Right lobe of liver (tissue), 6 donors: Measurements from ENCODE around the gene NOX1. TPM values are rescaled to one million over a fixed set of nuclear protein-coding genes. Genes with fewer than 3 reads are reported as not detected.

Source experiments
- ATAC-seq, 4 donors: fragments of 200-7000 bp; cut with Tn5 transposase; one replicate each; pipeline ENCODE4 v1.9.1; 2020; ENCODE audit warnings: mild to moderate bottlenecking in 4 of 4, moderate library complexity in 4 of 4
- DNase-seq, 3 donors: peaks; one replicate each; pipeline ENCODE4 v3.0.0-alpha.2; 2020
- H3K27ac ChIP-seq, 3 donors: fragments of 200-600 bp; one replicate each; pipeline ENCODE4 v1.8.0; 2022
- H3K27me3 ChIP-seq, 2 donors: fragments of 200-600 bp; one replicate each; pipeline ENCODE4 v1.8.0; 2022
- H3K36me3 ChIP-seq, 4 donors: fragments of 200-600 bp; sonication (generic) in 1 of 4; one replicate each; pipeline versions ENCODE4 v1.5.1 to v1.8.0; 2017 to 2022; ENCODE audit warnings: control low read depth in 1 of 4
- H3K4me1 ChIP-seq, 4 donors: fragments of 200-600 bp; sonication (generic) in 1 of 4; one replicate each; pipeline versions ENCODE4 v1.5.1 to v1.8.0; 2017 to 2022; ENCODE audit warnings: control low read depth in 1 of 4
- H3K4me3 ChIP-seq, 3 donors: fragments of 200-600 bp; one replicate each; pipeline ENCODE4 v1.8.0; 2022
- H3K9me3 ChIP-seq, 4 donors: fragments of 200-600 bp; sonication (generic) in 1 of 4; one replicate each; pipeline versions ENCODE4 v1.5.1 to v1.8.0; 2017 to 2022; ENCODE audit warnings: control low read depth in 1 of 4
- POLR2A ChIP-seq: fragments of 450-650 bp; IDR thresholded peaks from one replicate; pipeline ENCODE4 v1.6.1; 2017; ENCODE audit warnings: antibody characterized with exemption, mild to moderate bottlenecking
- WGBS: methylation state at CpG from one replicate; pipeline ENCODE4 v1.1.6; 2018; ENCODE audit warnings: low coverage, low lambda C conversion rate; ENCODE audit not compliant: insufficient coverage; ENCODE audit errors: missing lambda C conversion rate; 5-methylcytosine and 5-hydroxymethylcytosine counted together
- intact Hi-C, 2 donors: fragments of 100-400 bp; cut with DNase I; formaldehyde crosslinking; loops; one replicate each; pipeline versions ENCODE4 v1.11.2 to v1.14.1; 2022
- total RNA-seq, 6 experiments: library from RNA; depleted of rRNA in 2 of 6; stranded (reverse); fragments of >200 nt in 2 of 6; fragmentation: NEBNext Ultra II Directional in 3 of 6; extraction: Animal tissue kit (Norgen Biotek cat#: 25700) in 3 of 6; gene quantifications; one replicate each; pipeline versions ENCODE4 v1.1.0 to v1.2.4, GENCODE V29; 2016 to 2023
- TF ChIP-seq, protein P1 (sequence below), 4 donors: fragments of 200-600 bp in 3 of 4; fragments of 450-650 bp in 1 of 4; IDR thresholded peaks; one replicate each; pipeline versions ENCODE4 v1.5.1 to v1.8.0; 2016 to 2022; ENCODE audit warnings: antibody characterized with exemption in 4 of 4, mild to moderate bottlenecking in 2 of 4
- donor health status: DM: no; HTN: yes; CAD: no.
- donor health status: DM: no; HTN: no; CAD: no.
- donor health status: DM: no; HTN: no; CAD: no.
- donor health status: DM: no; HTN: yes; CAD: no.
- donor health status: DM: no; HTN: yes; CAD: no.

NOX1 gene
- total RNA-seq, 6 experiments from 2014 or later, result not detected

DNA sequence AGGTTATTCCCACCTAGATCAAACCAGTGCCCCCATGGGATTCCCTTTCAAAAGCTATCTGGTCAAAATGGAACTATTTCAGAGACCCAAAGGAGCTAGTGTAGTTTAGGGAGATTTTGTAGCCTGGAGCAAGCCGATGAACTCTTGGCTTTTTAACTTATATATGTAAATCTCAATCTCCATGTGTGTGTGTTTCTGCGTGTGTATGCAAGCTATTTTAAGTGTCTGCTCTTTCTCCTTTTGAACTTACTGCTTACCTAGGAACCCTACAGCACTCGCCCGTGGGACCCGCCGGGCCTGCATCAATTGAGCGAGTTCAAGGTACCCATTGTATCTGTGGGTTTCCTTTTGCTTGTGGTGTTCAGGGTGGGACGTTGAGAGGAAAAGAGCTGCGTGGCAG lies 43.6 kb downstream of the NOX1 start:
- Histone ChIP-seq H3K9me3 (no peaks in the 10 kb centered on the region), H3K4me1 (no peaks in the 10 kb centered on the region), H3K36me3 (peaks cover 0 to 27% (median 0%) of the 10 kb centered on the region in 4 donors), H3K27ac (no peak overlapping the region), H3K27me3 (peaks cover 0 to 4% of the 10 kb centered on the region in 2 donors), H3K4me3 (no peak overlapping the region)
- no peak for DNase-seq
- 82% methylated on average over 9 of the region's 9 CpGs for WGBS
- no peak for TF ChIP-seq POLR2A
- TF ChIP-seq, protein P1, sequence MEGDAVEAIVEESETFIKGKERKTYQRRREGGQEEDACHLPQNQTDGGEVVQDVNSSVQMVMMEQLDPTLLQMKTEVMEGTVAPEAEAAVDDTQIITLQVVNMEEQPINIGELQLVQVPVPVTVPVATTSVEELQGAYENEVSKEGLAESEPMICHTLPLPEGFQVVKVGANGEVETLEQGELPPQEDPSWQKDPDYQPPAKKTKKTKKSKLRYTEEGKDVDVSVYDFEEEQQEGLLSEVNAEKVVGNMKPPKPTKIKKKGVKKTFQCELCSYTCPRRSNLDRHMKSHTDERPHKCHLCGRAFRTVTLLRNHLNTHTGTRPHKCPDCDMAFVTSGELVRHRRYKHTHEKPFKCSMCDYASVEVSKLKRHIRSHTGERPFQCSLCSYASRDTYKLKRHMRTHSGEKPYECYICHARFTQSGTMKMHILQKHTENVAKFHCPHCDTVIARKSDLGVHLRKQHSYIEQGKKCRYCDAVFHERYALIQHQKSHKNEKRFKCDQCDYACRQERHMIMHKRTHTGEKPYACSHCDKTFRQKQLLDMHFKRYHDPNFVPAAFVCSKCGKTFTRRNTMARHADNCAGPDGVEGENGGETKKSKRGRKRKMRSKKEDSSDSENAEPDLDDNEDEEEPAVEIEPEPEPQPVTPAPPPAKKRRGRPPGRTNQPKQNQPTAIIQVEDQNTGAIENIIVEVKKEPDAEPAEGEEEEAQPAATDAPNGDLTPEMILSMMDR (IDR thresholded peaks at IDR 0.05), result no peak
- no peak for ATAC-seq
- intact Hi-C loops, result no loop called here

DNA sequence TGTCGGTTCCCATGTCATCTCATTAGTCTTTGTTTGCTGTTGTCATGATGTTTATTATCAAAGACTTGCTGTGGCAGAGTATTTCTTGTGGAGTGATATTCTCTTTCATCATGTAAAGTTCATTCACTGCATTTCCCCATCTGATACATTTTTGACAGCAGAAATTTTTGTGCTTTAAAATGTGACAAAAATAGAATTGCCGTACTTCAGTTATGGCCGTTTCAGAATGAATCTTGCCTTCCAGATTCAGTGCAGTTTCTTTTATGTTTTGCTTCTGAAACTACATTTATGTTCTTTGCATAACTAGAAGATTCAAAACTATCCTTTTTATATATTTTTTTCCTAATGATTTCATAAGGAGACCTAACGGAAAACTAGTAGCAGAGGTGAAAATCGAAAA lies 44.0 kb downstream of the NOX1 start:
- no peak for DNase-seq
- ATAC-seq, result no peak
- TF ChIP-seq, protein P1 (IDR thresholded peaks at IDR 0.05), result no peak
- no peak for TF ChIP-seq POLR2A
- Histone ChIP-seq H3K27me3 (peaks cover 0 to 4% of the 10 kb centered on the region in 2 donors), H3K4me1 (no peaks in the 10 kb centered on the region), H3K9me3 (no peaks in the 10 kb centered on the region), H3K36me3 (peaks cover 0 to 27% (median 0%) of the 10 kb centered on the region in 4 donors), H3K27ac (no peak overlapping the region), H3K4me3 (no peak overlapping the region)
- 64% methylated on average over 5 of the region's 5 CpGs for WGBS
- intact Hi-C loops, result no loop called here

DNA sequence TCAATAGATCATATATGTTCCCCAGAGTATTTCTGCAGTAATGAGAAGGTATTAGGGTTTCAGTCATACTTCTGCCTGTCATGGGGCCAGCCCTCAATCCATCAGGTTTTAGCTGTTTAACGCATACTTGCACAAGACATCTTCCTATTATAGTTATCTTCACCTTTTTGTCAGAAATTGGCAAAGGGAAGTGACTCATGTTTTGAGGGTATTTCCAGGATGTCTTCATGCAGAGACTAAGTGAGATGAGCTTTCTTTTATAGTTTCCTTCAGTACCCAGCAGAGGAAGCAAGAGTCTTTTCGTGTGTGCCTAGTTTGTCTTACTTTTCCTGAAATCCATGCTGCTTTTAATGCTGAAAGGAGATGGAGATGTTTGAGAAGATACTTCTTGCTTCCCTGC lies 44.4 kb downstream of the NOX1 start:
- Histone ChIP-seq H3K4me1 (no peaks in the 10 kb centered on the region), H3K36me3 (peaks cover 0 to 27% (median 0%) of the 10 kb centered on the region in 4 donors), H3K9me3 (no peaks in the 10 kb centered on the region), H3K27me3 (peaks cover 0 to 4% of the 10 kb centered on the region in 2 donors), H3K27ac (no peak overlapping the region), H3K4me3 (no peak overlapping the region)
- intact Hi-C loops, result no loop called here
- 44% methylated on average over 2 of the region's 2 CpGs for WGBS
- TF ChIP-seq, protein P1 (IDR thresholded peaks at IDR 0.05), result no peak
- ATAC-seq (no peak), DNase-seq (no peak)

DNA sequence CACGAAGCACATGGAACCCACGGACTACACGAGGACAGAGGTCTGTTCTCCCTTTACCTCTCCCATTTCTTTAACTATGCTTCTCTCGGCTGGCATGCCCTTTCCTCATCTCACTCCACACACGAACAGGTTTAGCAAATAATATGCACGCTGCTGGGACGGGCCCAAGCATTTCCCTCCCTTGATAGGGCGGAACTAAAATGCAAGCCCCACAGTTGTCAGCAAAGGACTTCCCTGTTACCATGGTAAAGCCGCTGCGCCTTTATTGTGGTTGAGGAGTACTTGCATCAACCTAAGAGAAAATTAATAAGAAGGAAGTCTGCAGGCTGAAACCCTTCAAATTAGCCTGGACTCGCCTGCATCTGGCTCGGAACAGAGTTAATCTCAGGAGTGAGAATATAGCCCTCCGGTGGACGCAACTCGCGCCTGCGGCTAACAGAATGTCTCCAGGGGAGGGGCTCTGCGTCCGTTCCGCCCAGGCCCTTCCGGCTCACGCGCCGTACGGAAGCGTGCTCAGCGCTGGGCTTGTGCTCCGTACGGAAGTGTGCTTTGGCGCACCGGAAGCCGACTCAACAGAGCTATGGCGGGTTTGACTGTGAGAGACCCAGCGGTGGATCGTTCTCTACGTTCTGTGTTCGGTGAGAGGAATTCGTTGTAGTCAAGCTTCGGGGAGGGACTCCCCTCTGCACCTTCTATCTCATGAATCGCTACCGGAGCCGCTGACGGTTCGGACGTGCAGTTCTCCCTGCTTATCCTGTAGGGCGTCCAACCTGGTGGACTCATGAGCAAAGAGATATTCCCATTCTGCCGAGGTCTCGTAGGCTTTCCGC lies 54.1 kb downstream of the NOX1 start, which contains the start of gene CSTF2:
CSTF2 (plus strand) TSS at position 555 of the 830 bp plus-strand sequence; CDS start at position 581, 26 bp downstream.
- Histone ChIP-seq H3K27me3 (no peaks in the 10 kb centered on the region), H3K4me1 (no peaks in the 10 kb centered on the region), H3K27ac (no peak within 1 kb of the TSS), H3K4me3 (peak within 1 kb of the TSS; percentile 47 to 60 (median 58)), H3K9me3 (no peaks in the 10 kb centered on the region), H3K36me3 (peaks cover 0 to 9% (median 0%) of the 10 kb centered on the region in 4 donors)
- intact Hi-C loops, result no loop called here
- peak; percentile 99 to 100 (median 100) for ATAC-seq
- peak; percentile 80 to 89 (median 82) for DNase-seq
- WGBS, result 28% methylated on average over 25 of the region's 49 CpGs
- no peak for TF ChIP-seq POLR2A
- TF ChIP-seq, protein P1 (IDR thresholded peaks at IDR 0.05), result no peak
